SJCRH30 (cell line): ENCODE measurements around the gene PAX5. TPM values are rescaled to one million over a fixed set of nuclear protein-coding genes. Genes with fewer than 3 reads are reported as not detected.

ENCODE experiments used
- DNase-seq, 2 experiments: peaks; one replicate each; pipeline ENCODE4 v3.0.0-alpha.2; 2015 to 2020
- H3K27ac ChIP-seq: fragments of 250-450 bp; sonication (Bioruptor Pico); 2 replicates; pipeline ENCODE4 v1.5.1; 2020; ENCODE audit warnings: mild to moderate bottlenecking, moderate library complexity
- H3K27me3 ChIP-seq: fragments of 250-450 bp; sonication (Bioruptor Pico); 2 replicates; pipeline ENCODE4 v1.5.1; 2020; ENCODE audit warnings: mild to moderate bottlenecking, moderate library complexity
- H3K36me3 ChIP-seq: fragments of 250-450 bp; sonication (Bioruptor Pico); 2 replicates; pipeline ENCODE4 v1.5.1; 2020; ENCODE audit warnings: mild to moderate bottlenecking, moderate library complexity
- H3K4me1 ChIP-seq: fragments of 250-450 bp; sonication (Bioruptor Pico); 2 replicates; pipeline ENCODE4 v1.5.1; 2020; ENCODE audit warnings: mild to moderate bottlenecking, moderate library complexity
- H3K4me3 ChIP-seq: fragments of 250-450 bp; sonication (Bioruptor Pico); 2 replicates; pipeline ENCODE4 v1.5.1; 2020; ENCODE audit warnings: mild to moderate bottlenecking, moderate library complexity
- H3K9me3 ChIP-seq: fragments of 250-450 bp; sonication (Bioruptor Pico); replicated peaks from 2 replicates; pipeline ENCODE4 v1.5.1; 2020; ENCODE audit warnings: mild to moderate bottlenecking, moderate library complexity
- total RNA-seq: library from RNA; depleted of rRNA; stranded (reverse); fragments of >200 nt; shearing (Covaris generic); gene quantifications from 2 replicates; pipeline ENCODE4 v1.2.3, GENCODE V29; 2014

PAX5 gene
- total RNA-seq, 1 experiment from 2014 or later = 3.4 TPM

- H3K27ac ChIP-seq = no peak overlapping the region
- H3K27me3 ChIP-seq = no peaks in the 10 kb centered on the region
- no peak overlapping the region for H3K4me3 ChIP-seq
- H3K4me1 ChIP-seq = no peaks in the 10 kb centered on the region
- no peaks in the 10 kb centered on the region for H3K36me3 ChIP-seq
- no peaks in the 10 kb centered on the region for H3K9me3 ChIP-seq
- no peak for DNase-seq
These were observed 63.8 kb downstream of the PAX5 start for GRCh38 chr9:36970007-36970888.

DNA sequence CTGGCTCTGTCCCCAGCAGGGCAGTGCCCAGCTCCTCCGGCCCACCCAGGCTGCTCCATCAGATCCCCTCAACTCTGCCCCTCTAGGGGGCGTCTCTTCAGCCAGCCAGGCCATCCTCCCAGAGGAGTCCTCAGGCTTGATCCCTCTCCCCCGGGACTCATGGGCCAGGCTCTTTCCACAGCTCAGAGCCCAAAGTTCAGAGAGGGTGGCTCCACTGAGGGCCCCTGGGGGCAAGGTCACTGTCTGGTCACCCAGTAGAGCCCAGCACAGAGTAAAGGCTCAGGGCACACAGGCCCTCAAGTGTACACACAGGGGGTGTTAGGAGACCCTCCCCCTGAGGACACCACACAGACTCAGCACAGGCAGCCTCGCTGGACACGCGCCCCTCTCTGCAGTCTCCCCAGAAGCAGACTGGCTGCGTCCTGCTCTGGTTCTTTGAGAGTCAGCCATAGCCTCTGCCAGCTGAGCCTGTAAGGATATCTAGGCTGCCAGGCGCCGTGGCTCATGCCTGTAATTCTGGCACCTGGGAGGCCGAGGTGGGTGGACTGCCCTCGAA, 64.8 kb downstream of the PAX5 start:
- no peaks in the 10 kb centered on the region for H3K27me3 ChIP-seq
- no peaks in the 10 kb centered on the region for H3K9me3 ChIP-seq
- no peak overlapping the region for H3K4me3 ChIP-seq
- H3K4me1 ChIP-seq = no peaks in the 10 kb centered on the region
- DNase-seq = no peak
- no peak overlapping the region for H3K27ac ChIP-seq
- H3K36me3 ChIP-seq = no peaks in the 10 kb centered on the region

- no peaks in the 10 kb centered on the region for H3K36me3 ChIP-seq
These were observed 65.4 kb downstream of the PAX5 start for GRCh38 chr9:36968574-36969215.

GRCh38 chr9:36967997-36968396, 66.1 kb downstream of the PAX5 start:
- H3K4me1 ChIP-seq = no peaks in the 10 kb centered on the region
- no peaks in the 10 kb centered on the region for H3K9me3 ChIP-seq
- no peaks in the 10 kb centered on the region for H3K36me3 ChIP-seq
- DNase-seq = no peak
- H3K27ac ChIP-seq = no peak overlapping the region
- no peak overlapping the region for H3K4me3 ChIP-seq
- H3K27me3 ChIP-seq = no peaks in the 10 kb centered on the region

More at GRCh38 chr9:36968574-36969215, 65.4 kb downstream of the PAX5 start:
- H3K27me3 ChIP-seq = no peaks in the 10 kb centered on the region
- H3K9me3 ChIP-seq = no peaks in the 10 kb centered on the region
- H3K27ac ChIP-seq = no peak overlapping the region
- DNase-seq = no peak
- H3K4me1 ChIP-seq = no peaks in the 10 kb centered on the region
- no peak overlapping the region for H3K4me3 ChIP-seq

- Histone ChIP-seq H3K4me3 (no peak overlapping the region), H3K36me3 (no peaks in the 10 kb centered on the region), H3K27ac (no peak overlapping the region), H3K4me1 (no peaks in the 10 kb centered on the region), H3K27me3 (no peaks in the 10 kb centered on the region), H3K9me3 (no peaks in the 10 kb centered on the region)
- DNase-seq = no peak
These were observed 67.5 kb downstream of the PAX5 start for GRCh38 chr9:36966371-36967097.

DNA sequence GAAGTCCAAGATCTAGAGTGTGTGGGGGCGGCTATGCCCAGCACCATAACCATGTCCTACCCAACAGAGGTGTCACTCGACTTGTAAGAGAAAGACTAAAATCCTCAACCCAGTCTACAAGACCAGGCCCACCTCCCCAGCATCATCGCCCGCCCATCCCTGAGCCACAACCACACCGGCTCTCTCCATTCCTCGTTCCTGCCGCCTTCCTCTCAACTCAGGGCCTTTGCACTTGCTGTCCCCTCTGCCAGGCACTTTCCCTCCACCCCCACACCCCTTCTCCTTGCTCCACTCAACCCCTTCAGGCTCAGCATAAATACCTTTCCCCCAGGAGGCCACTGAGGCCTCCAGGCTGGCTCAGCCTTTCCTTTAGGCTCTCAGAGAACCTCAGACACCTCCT, 69.3 kb downstream of the PAX5 start:
- H3K36me3 ChIP-seq = no peaks in the 10 kb centered on the region
- H3K4me1 ChIP-seq = no peaks in the 10 kb centered on the region
- H3K4me3 ChIP-seq = no peak overlapping the region
- H3K27ac ChIP-seq = no peak overlapping the region
- DNase-seq = no peak
- H3K27me3 ChIP-seq = no peaks in the 10 kb centered on the region
- H3K9me3 ChIP-seq = no peaks in the 10 kb centered on the region

GRCh38 chr9:36963346-36963745, 70.7 kb downstream of the PAX5 start:
- no peak for DNase-seq
- Histone ChIP-seq H3K4me3 (no peak overlapping the region), H3K36me3 (no peaks in the 10 kb centered on the region), H3K27ac (no peak overlapping the region), H3K9me3 (no peaks in the 10 kb centered on the region), H3K27me3 (no peaks in the 10 kb centered on the region), H3K4me1 (no peaks in the 10 kb centered on the region)

GRCh38 chr9:36962691-36963090, 71.4 kb downstream of the PAX5 start:
- Histone ChIP-seq H3K9me3 (no peaks in the 10 kb centered on the region), H3K4me1 (no peaks in the 10 kb centered on the region), H3K4me3 (no peak overlapping the region), H3K27me3 (no peaks in the 10 kb centered on the region), H3K36me3 (no peaks in the 10 kb centered on the region), H3K27ac (no peak overlapping the region)
- no peak for DNase-seq

GRCh38 chr9:36961561-36962325, 72.3 kb downstream of the PAX5 start:
- Histone ChIP-seq H3K9me3 (no peaks in the 10 kb centered on the region), H3K4me1 (no peaks in the 10 kb centered on the region), H3K27me3 (no peaks in the 10 kb centered on the region), H3K27ac (no peak overlapping the region), H3K4me3 (no peak overlapping the region), H3K36me3 (no peaks in the 10 kb centered on the region)
- DNase-seq = no peak

GRCh38 chr9:36961051-36961450, 73.0 kb downstream of the PAX5 start:
- DNase-seq = no peak
- no peaks in the 10 kb centered on the region for H3K27me3 ChIP-seq
- H3K4me1 ChIP-seq = no peaks in the 10 kb centered on the region

GRCh38 chr9:36960575-36960955, 73.5 kb downstream of the PAX5 start:
- DNase-seq = no peak
- Histone ChIP-seq H3K27me3 (no peaks in the 10 kb centered on the region), H3K9me3 (no peaks in the 10 kb centered on the region), H3K36me3 (no peaks in the 10 kb centered on the region), H3K4me3 (no peak overlapping the region), H3K27ac (no peak overlapping the region), H3K4me1 (no peaks in the 10 kb centered on the region)

More at GRCh38 chr9:36961051-36961450, 73.0 kb downstream of the PAX5 start:
- H3K27ac ChIP-seq = no peak overlapping the region
- H3K9me3 ChIP-seq = no peaks in the 10 kb centered on the region
- H3K4me3 ChIP-seq = no peak overlapping the region
- no peaks in the 10 kb centered on the region for H3K36me3 ChIP-seq

DNA sequence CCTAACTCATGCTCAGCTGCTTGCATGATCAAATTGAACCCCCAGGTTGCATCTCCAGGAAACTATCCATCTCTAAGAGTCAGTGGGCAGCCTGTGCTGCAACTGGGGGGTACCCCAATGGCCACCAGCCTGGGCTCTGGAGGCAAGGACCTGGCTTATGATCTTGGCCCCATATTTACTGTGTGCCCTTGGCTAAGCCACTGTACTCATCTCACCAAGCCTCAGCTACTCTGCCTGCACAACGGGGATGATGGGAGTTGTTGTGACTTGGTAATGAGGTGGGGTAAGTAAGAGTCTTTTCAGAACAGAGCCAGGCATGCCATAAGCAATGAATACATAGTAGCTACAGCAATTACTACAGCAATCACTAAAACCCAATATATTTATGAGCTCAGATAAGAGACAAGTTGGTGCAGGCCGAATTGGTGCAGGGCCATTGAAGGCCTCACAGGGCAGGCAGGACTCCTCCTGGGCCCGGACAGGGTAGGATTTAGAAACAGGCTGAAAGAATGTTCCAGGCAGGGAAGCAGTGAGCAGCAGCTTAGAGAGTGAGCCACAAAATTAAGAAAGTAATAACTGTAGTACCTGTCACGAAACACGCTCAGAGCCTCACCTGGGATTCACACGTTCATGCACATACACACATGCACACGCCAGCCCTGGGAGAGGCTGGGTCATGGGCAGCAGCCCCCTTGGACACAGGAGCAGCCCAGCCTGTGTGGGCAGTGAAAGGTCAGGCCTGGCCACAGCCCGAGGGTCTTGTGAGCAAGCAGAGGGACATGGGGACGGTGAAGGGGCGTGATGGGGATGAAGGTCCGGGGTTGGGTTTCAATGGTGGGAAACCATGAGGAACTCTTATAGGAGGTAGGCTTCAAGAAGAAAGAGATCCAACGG, 74.1 kb downstream of the PAX5 start:
- Histone ChIP-seq H3K27me3 (no peaks in the 10 kb centered on the region), H3K4me3 (no peak overlapping the region), H3K4me1 (no peaks in the 10 kb centered on the region), H3K27ac (no peak overlapping the region), H3K36me3 (no peaks in the 10 kb centered on the region), H3K9me3 (no peaks in the 10 kb centered on the region)
- DNase-seq = no peak

DNA sequence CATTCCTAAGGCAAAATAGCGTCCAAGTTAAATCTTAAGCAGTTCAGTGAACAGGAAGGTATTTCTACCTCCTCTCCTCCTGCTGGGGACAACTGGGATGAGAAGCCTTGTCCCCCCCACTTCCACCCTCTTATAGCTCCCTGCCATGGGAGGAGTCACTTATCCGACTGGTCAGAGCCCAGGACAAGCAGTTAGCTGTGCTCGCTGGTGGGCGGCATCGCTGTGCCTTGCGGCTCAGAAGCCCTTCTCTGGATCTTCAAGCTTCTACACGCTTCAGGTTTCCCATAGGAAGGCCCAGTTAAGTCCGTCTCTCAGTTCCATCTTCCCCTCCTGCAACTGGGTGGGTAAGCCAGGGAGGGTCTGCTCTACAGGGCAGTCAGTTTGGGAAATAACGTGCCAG, 77.2 kb downstream of the PAX5 start:
- H3K27me3 ChIP-seq = no peaks in the 10 kb centered on the region

More for the DNA sequence above, 77.2 kb downstream of the PAX5 start:
- H3K36me3 ChIP-seq = no peaks in the 10 kb centered on the region
- H3K9me3 ChIP-seq = no peaks in the 10 kb centered on the region
- DNase-seq = no peak
- no peaks in the 10 kb centered on the region for H3K4me1 ChIP-seq
- no peak overlapping the region for H3K27ac ChIP-seq
- no peak overlapping the region for H3K4me3 ChIP-seq
